ENCODE results near the gene MPV17.
"Not testable (repeated sequence)": the region's sequence is repeated elsewhere in the genome, so short reads cannot be mapped to it uniquely, and the experiment has no call there.

Gene MPV17

DNA sequence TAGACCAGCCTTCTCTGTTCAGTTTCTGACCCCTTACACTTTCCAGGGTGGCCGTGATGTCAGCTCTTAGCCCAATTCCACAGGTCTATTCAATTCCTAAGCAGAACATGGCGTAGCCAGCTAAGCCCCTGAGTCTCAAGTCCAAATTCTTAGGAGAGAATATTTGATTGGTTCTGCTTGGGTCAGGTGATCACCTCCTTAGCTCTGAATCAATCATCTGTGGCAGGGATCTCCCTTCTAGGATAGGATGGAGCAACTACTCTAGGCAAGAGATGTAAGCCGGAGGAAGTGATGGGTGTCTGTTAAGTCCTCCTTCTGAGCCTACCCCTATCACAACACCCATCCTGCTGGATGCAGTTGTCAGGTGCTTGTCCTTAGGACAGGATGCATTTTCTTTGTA lies 25.7 kb downstream of the MPV17 start:
- no peak for DNase-seq (ENCODE audit: low read depth)

GRCh38 chr2:27296481-27296880 lies 26.4 kb downstream of the MPV17 start:
- DNase-seq (ENCODE audit: low read depth): no peak

DNA sequence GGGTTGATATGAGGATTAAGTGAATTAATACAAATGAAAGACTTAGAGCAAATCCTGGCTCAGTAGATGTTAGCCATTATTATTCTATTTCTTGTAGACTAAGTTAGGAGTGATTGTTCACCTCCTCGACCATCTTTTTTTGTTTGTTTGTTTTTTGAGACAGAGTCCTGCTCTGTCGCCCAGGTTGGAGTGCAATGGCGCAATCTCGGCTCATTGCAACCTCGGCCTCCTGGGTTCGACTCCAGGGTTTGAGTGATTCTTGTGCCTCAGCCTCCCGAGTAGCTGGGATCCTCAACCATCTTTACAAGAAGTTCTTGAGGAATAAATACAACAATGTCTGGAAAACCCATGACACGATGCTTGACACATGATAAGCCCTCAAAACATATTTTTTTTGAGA lies 28.0 kb downstream of the MPV17 start:
- DNase-seq (ENCODE audit: low read depth): no peak

DNA sequence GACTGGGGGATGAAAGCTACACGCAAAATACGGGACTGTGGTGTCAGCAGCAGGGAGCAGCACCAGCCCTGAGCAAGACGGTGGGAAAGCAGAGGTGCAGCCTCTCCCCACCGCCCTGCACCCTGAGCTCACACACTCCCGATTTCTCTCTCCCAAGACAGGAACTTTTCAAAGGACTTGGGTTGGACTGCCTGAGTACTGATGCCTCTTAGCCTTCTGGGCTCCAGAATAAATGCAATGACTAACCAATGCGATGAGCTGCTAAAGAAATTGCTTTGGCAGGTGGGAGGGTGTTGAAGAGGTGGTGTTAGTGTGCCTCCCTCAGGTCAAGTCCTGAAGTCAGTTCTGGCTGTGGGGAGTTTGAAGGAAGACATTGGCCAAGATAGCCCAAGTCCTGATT lies 31.0 kb downstream of the MPV17 start:
- DNase-seq (ENCODE audit: low read depth): no peak

DNA sequence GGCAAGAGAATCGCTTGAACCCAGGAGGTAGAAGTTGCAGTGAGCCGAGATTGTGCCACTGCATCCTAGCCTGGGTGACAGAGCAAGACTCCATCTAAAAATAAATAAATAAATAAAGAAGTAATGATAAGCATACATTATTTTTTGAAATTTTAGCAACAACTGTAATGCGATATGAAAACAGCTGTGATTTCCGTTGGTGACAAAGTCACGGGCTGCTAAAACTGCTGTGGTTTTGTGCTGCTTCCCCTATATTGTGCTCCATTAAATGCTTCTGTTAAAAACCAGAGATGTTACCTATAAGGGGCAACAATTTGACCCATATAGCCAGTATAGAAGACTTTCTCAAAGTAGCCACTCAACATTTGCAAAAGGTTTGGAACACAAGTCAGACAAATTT lies 32.3 kb downstream of the MPV17 start:
- DNase-seq (ENCODE audit: low read depth): no peak

- no peak for DNase-seq (ENCODE audit: low read depth)
Observed at GRCh38 chr2:27288610-27289009, 34.3 kb downstream of the MPV17 start.

DNA sequence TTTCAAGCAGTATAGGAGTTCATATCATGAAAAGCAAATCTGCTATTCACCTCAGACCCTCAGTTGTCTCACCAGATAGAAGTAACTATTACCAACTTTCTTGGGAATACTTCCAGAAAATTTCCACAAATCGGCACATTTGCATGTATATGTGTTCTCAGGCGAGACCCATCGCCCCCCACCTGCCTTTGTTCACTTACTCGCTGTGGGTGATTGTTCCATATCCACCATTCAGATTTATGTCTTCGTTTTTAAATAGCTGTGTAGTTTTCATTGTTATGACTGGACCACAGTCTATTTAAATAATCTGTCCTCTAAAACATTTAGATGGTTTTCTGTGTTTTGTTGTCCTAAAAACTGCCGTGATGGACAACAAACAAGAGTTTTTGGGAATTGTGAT lies 37.4 kb downstream of the MPV17 start:
- no peak for DNase-seq (ENCODE audit: low read depth)

DNA sequence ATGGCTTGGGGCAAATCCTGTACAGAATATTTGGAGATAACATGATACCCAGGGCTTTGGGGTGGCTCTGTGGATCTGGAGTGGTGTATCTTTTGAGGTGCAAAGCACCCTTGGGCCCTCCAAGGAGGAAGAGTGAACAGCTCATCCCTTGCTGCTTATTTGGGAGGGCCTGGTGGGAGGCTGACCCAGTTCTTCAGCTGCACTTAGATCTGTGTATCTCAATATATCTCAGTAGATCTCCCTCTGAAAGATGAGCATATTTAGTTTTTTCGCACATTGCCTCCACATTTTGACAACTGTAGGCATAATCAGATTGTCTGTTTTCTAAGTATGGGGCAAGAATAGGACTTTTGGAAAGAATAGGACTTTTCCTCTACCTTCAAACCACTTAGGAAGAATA lies 37.9 kb downstream of the MPV17 start:
- no peak for DNase-seq (ENCODE audit: low read depth)

- no peak for DNase-seq (ENCODE audit: low read depth)
Observed at GRCh38 chr2:27282892-27283291, 40.0 kb downstream of the MPV17 start.

- DNase-seq (ENCODE audit: low read depth): no peak
Observed at GRCh38 chr2:27281855-27282559, 40.9 kb downstream of the MPV17 start, which contains the start of gene TRIM54. TSS of gene TRIM54 (plus strand) at chr2:27282429. CDS start at chr2:27282732, 303 bp downstream.

- DNase-seq (ENCODE audit: low read depth): no peak
Observed at GRCh38 chr2:27281442-27281841, 41.5 kb downstream of the MPV17 start.

DNA sequence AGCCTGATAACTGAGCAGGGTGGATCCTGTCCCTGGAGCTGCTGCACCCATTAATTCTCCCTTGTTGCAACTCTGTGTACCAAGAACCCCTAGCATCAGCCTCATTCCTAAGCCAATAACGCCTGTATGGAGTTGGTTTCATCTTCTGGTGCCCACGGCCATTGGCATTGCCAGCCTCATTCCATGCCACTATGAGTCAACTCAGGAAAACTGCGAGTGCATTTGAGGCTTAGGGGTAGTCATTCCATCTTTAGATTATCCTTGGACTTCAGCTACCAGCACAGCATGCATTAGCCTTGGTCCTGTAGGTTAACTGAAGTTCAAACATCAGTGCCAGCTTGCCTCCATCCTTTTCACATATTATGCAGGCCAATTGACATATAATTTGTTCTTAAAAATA lies 42.1 kb downstream of the MPV17 start:
- DNase-seq (ENCODE audit: low read depth): no peak

DNA sequence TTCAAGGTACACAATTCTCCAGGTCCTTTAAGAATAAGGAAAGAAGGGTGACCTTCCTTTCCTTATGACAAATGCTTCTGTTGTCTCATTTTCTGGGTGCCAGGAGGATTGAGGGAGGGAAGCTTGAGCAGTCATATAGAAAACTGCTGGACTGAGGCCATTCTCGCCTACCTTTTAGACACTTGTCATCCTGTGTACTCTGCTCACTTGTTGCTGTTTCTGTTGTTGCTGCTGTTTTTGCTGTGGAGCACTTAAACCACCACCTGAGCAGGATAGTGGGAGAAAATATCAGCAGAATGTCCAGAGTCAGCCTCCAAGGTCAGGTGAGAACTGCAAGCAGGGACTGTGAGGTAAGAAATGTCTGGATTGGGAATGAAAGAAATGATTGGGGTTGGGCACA lies 44.9 kb downstream of the MPV17 start:
- no peak for DNase-seq (ENCODE audit: low read depth)

GRCh38 chr2:27275211-27276150 lies 47.4 kb downstream of the MPV17 start, which contains the start of gene DNAJC5G:
TSS of gene DNAJC5G (plus strand) at chr2:27275433. CDS start at chr2:27276729, 1,296 bp downstream.
- DNase-seq (ENCODE audit: low read depth): no peak

GRCh38 chr2:27272537-27273522 lies 50.1 kb downstream of the MPV17 start:
- DNase-seq (ENCODE audit: low read depth): not testable (repeated sequence)

- DNase-seq (ENCODE audit: low read depth): no peak
Observed at GRCh38 chr2:27271631-27272340, 51.1 kb downstream of the MPV17 start.

- DNase-seq (ENCODE audit: low read depth): no peak
Observed at GRCh38 chr2:27270670-27271069, 52.2 kb downstream of the MPV17 start.

DNA sequence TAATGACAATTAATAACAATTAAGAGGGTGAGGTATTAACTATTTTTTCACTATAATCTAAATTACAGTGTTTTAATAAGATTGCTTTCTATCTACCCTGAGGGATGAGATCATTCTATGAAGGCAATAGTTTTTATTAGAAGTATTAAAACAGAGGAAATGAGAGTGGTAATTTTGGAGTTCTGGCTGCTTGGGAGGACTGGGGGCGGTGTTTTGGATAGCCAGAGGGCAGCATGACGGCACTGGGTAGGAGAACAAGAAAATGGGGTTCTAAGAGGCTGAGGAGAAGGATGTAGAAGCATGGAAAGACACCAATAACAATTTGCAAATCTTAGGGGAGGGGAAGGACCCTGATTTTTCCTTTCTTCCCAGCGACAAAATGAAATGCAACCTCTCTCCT lies 52.8 kb downstream of the MPV17 start:
- DNase-seq (ENCODE audit: low read depth): no peak

DNA sequence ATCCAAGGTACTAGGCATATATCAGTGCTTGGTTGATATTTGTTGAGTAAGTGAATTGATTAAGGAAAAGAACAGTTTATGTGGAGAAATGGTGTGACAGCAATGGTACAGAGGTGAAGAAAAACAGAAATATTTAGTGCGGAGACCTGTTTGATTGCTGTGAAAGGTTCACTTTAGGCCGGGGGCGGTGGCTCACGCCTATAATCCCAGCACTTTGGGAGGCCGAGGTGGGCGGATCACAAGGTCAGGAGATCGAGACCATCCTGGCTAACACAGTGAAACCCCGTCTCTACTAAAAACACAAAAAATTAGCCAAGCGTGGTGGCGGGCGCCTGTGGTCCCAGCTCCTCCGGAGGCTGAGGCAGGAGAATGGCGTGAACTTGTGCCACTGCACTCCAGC lies 54.6 kb downstream of the MPV17 start:
- not testable (repeated sequence) for DNase-seq (ENCODE audit: low read depth)

DNA sequence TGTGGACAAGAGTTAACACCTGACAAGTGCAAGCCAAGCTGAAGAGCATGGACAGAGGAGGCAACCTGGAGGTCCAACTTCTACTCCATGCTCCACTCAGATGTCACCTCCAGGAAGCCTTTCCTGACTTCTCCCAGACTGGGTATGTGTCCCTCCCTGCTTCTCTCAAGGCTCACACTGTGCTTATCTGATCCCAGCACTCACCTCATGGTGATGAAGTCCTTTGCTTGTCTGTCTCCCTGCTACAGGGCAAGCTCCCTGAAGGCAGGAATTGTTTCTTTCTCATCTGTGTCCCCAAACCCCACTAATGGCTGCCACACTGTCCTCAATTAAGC lies 57.4 kb downstream of the MPV17 start:
- no peak for DNase-seq (ENCODE audit: low read depth)

- DNase-seq (ENCODE audit: low read depth): no peak
Observed at GRCh38 chr2:27264753-27265535, 58.0 kb downstream of the MPV17 start.
